Prostate gland (tissue), 2 donors: ENCODE data around the gene CIROP.

Source experiments
- CTCF ChIP-seq, 4 experiments: fragments of 200-600 bp in 2 of 4; fragments of 450-650 bp in 2 of 4; sonication (generic) in 2 of 4; IDR thresholded peaks; 1 replicate in 3 of 4; 2 replicates in 1 of 4; pipeline ENCODE4 v1.5.1; 2016 to 2019; ENCODE audit warnings: antibody characterized with exemption in 4 of 4, mild to moderate bottlenecking in 2 of 4, moderate library complexity in 2 of 4
- POLR2A ChIP-seq: fragments of 450-650 bp; IDR thresholded peaks from one replicate; pipeline ENCODE4 v1.6.1; 2016; ENCODE audit warnings: antibody characterized with exemption, mild to moderate bottlenecking
- POLR2AphosphoS5 ChIP-seq: sonication (generic); formaldehyde crosslinking; IDR thresholded peaks from one replicate; pipeline ENCODE4 v1.6.1; 2017; ENCODE audit warnings: antibody characterized with exemption

GRCh38 chr14:23056956-23057756 lies 47.6 kb downstream of the CIROP start, which contains the start of gene CDH24:
- TF ChIP-seq POLR2AphosphoS5: no peak
- no peak for TF ChIP-seq CTCF (IDR thresholded peaks at IDR 0.05)
- TF ChIP-seq POLR2A: peak; percentile 66
